DND-41 (cell line): ENCODE measurements around the gene WDR72.

Source experiments
- CTCF ChIP-seq: IDR thresholded peaks from 2 replicates; pipeline ENCODE4 v1.5.1; 2012; ENCODE audit warnings: borderline replicate concordance, low read length, moderate library complexity, mild to moderate bottlenecking; ENCODE audit not compliant: poor library complexity, severe bottlenecking; ENCODE audit errors: extremely low read depth
- EZH2 ChIP-seq: IDR thresholded peaks from 3 replicates; pipeline ENCODE4 v1.6.1; 2012; ENCODE audit warnings: borderline replicate concordance, low read depth, mild to moderate bottlenecking, moderate library complexity, low read length, inconsistent platforms; ENCODE audit not compliant: severe bottlenecking

- TF ChIP-seq CTCF (no peak), EZH2 (no peak)
Observed at GRCh38 chr15:53695365-53695764, 64.1 kb downstream of the WDR72 start.
